ENCODE measurements around the gene MAMSTR. TPM values are rescaled to one million over a fixed set of nuclear protein-coding genes. Genes with fewer than 3 reads are reported as not detected.

Gene MAMSTR
- total and polyA plus RNA-seq, 10 of the 15 experiments (the other 5 are each of a cell fraction or from before 2014, with no cell fraction given) = 0.04 to 0.73 (median 0.31) TPM; not detected in 1

- Histone ChIP-seq H3K4me2 (ENCODE audit: control insufficient read depth, insufficient read depth) (no peak overlapping the region), H2AFZ (ENCODE audit: control insufficient read depth, low read depth, low read length) (no peak overlapping the region), H3K4me3 (no peak overlapping the region), H3K36me3 (ENCODE audit: control insufficient read depth in 2 of 2, insufficient read depth in 2 of 2, low read length in 1 of 2) (no peaks in the 10 kb centered on the region), H3K9ac (ENCODE audit: control insufficient read depth, insufficient read depth, low read length) (no peak overlapping the region), H3K4me1 (ENCODE audit: control insufficient read depth, insufficient read depth, low read length) (peaks cover 8% of the 10 kb centered on the region), H3K9me3 (replicated peaks; ENCODE audit: control insufficient read depth, insufficient read depth, low read length) (no peaks in the 10 kb centered on the region; the same call in 1 of the 3 replicates), H3K79me2 (ENCODE audit: control insufficient read depth, insufficient read depth, low read length) (no peaks in the 10 kb centered on the region), H3K27me3 (replicated peaks in 1 of 2; ENCODE audit: control insufficient read depth in 2 of 2, insufficient read depth in 2 of 2, low read length in 1 of 2) (no peaks in the 10 kb centered on the region), H4K20me1 (ENCODE audit: control insufficient read depth, insufficient read depth) (no peaks in the 10 kb centered on the region), H3K27ac (ENCODE audit: control insufficient read depth, insufficient read depth) (no peak overlapping the region)
- RAD21 ChIA-PET (ENCODE audit: unreplicated experiment) = interaction anchor here (1.4 kb wide), 1 partner anchor 9 kb away, joined by 3 read pairs; no protein-coding TSS in a partner anchor
- no peak for TF ChIP-seq STAT3 (IDR thresholded peaks at IDR 0.05; ENCODE audit: low read depth, low read length)
- TF ChIP-seq ZBTB4 (CRISPR knock-in tag; IDR thresholded peaks at IDR 0.05) = no peak
- TF ChIP-seq POLR2AphosphoS5 (IDR thresholded peaks at IDR 0.05; ENCODE audit: low read length) = no peak
- TF ChIP-seq YBX1 (IDR thresholded peaks at IDR 0.05) = no peak
- TF ChIP-seq SIX5 (IDR thresholded peaks at IDR 0.05; ENCODE audit: low read depth, low read length, severe bottlenecking) = no peak
- no peak for TF ChIP-seq NR2C1 (IDR thresholded peaks at IDR 0.05)
- TF ChIP-seq SREBF2 (IDR thresholded peaks at IDR 0.05; ENCODE audit: low read length) = no peak
- TF ChIP-seq BCL11A (IDR thresholded peaks at IDR 0.05; ENCODE audit: low read depth, low read length) = no peak
- no peak for ATAC-seq
- SMC1A ChIA-PET (ENCODE audit: uncharacterized antibody, unreplicated experiment) = interaction anchor here (1.2 kb wide), 1 partner anchor 9 kb away, joined by 4 read pairs; no protein-coding TSS in a partner anchor
- no peak for FAIRE-seq
- in situ Hi-C loops (cut with MboI) = no loop called here
- no peak for DNase-seq (ENCODE audit: low read depth, low spot score)
- no TSS peak for BruUV-seq (replicated peaks)
- intact Hi-C loops (cut with micrococcal nuclease; ENCODE audit: unreplicated experiment) = no loop called here
- CTCF ChIA-PET = no interaction called here
- POLR2A ChIA-PET = no interaction called here
- WGBS (ENCODE audit: insufficient coverage, insufficient replicate concordance, low lambda C conversion rate, missing lambda C conversion rate) = 84% methylated on average over 6 of the region's 6 CpGs
These were observed 53.7 kb downstream of the MAMSTR start for GRCh38 chr19:48665786-48666185.
